GM21515 (cell line): Measurements from ENCODE around the gene ABCA13.

Experiments used
- ATAC-seq: cut with Tn5 transposase; IDR thresholded peaks from one replicate; pipeline ENCODE4 v1.9.1; 2021; ENCODE audit not compliant: unreplicated experiment

Gene ABCA13

GRCh38 chr7:48363174-48363573 is 191.9 kb downstream of the ABCA13 start:
- no peak for ATAC-seq

DNA sequence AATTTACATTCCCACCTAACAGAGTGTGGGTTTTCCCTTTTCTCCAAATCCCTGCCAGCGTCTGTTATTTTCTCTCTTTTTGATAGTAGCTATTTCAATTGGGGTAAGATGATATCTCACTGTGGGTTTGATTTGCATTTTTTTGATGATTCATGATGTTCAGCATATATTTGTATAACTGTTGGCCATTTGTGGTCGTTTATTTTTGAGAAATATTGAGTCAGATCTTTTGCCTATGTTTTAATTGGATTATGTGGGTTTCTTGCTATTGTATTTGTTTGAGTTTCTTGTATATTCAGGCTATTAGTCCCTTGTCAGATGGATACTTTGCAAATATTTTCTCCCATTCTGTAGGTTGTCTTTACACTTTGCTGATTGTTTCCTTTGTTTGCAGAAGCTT is 193.8 kb downstream of the ABCA13 start:
- no peak for ATAC-seq

DNA sequence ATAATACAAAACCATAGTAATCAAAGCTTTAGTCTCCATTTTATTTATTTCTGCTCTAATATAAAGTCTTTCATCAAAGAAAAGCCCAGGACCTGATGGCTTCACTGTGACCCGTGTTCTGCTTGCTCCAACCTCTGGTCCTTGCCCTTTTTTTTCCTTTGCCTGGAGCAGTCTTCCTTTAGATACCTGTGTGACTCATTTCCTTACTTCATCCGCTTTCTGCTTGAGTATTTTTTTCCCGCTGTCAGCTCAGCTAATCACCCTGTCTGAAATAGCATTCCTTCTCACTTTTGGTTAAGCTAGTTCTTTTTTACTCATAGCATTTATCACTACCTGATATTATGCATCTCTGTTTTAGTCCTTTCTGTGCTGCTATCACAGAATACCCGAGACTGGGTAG is 194.8 kb downstream of the ABCA13 start:
- ATAC-seq = no peak

DNA sequence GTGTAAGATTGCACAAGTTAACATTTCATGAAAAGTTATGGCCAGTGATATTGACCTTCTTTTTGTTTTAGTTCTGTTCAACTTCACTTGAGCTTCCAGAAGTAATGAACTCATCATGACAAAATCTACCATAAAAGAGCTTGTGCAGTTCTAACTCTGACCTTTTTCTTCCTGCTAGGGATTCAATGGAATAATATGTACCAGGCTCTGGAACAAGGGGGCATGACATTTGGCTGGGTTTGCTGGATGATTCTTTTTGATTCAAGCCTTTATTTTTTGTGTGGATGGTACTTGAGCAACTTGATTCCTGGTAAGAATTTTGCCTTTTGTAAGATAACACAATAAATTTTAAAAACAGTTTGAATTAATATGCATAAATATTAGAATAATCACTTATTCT is 205.0 kb downstream of the ABCA13 start:
- no peak for ATAC-seq

GRCh38 chr7:48380921-48381320 is 209.7 kb downstream of the ABCA13 start:
- no peak for ATAC-seq

DNA sequence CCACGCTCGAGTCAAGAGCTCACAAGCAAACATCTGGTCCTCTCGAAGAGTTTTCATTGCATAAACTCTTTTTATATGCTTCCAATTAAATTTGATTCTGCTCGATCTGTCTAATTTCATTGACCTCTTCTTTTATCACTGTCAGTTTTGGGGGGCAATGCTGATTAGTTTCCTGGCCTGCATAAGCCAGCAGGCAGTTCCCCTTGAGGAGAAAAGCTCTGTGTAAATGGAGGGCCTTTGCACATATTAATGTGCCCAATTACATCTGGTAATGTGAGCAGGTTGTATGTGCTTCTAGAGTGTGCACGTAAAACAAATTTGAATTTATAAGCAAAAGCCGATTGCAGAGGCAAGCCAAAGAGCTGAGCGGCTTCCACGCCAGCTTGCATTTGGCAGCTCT is 210.3 kb downstream of the ABCA13 start:
- ATAC-seq = no peak

- no peak for ATAC-seq
Measured at GRCh38 chr7:48384180-48384752, 213.0 kb downstream of the ABCA13 start.

DNA sequence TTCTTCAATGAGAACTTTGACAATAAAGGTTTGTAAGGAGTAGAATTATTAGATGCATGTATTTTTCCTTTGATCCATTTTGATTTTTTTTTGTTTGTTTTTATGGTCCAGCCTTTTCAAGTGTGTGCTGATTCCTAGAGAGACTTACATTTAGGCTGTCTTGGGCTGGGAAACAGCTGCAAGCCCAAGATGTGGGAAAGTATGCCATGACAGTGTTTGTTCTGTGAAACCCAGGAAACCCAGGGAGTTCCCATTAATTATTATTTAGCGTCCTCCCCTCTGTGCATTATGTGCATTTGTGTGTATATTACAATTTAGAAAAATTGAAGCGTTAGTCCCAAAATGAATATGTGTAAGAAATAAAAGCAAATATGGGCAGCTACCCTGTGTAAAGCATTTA is 216.7 kb downstream of the ABCA13 start:
- ATAC-seq = no peak

DNA sequence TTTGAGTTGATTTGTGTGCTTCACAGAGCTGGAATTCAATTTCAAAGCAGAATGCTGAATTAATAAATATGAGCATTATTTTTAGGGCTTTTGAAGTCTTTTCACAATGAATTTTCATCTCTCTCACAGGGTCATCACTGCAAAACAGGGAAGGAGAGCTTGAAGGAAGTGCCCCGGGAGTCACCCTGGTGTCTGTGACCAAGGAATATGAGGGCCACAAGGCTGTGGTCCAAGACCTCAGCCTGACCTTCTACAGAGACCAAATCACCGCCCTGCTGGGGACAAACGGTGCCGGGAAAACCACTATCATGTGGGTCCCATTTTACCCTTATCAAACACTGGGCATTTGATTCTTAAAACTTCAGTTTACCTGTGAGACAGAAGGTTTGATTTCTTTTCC is 217.7 kb downstream of the ABCA13 start:
- ATAC-seq = no peak

- no peak for ATAC-seq
Measured at GRCh38 chr7:48389977-48390376, 218.7 kb downstream of the ABCA13 start.

- ATAC-seq = no peak
Measured at GRCh38 chr7:48390388-48391327, 219.4 kb downstream of the ABCA13 start.

DNA sequence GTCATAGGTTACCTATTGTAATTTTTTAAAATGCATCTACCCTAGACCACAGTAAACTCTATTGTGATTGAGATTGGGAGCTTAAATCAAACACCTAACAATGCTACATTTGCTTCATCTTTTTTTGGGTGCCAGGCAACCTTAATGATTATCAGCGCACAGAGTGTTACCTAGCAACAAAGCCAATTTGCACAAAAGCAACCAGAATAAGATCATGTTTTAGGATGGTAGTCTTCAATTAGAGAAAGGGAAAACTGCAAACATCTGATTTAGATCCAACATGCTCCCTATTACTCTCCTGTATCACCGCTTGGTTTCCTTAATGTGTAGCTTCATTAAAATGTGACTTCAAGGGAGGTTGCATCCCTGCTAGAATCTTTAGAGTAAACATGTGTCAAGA is 226.9 kb downstream of the ABCA13 start:
- ATAC-seq = no peak

DNA sequence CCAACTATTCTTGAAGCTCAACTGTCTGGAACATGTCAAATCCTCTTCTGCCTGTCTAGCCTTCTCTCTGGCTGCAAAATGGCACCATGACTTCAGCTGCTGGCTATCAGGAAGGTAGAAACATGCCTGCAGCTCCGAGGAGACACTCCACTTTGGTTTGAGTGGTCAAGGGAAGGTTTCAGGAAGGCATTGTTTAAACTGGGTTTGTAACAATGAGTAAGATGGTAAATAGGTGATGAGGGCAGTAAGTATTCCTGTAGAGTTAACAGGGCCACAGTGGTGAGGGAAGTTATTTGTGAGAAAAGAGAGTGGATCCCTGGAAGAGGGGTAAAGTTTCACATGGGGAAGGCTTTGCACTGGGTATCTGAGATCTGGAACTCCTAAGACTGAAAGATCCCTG is 231.5 kb downstream of the ABCA13 start:
- ATAC-seq = no peak

- no peak for ATAC-seq
Measured at GRCh38 chr7:48408731-48409130, 237.5 kb downstream of the ABCA13 start.

GRCh38 chr7:48411619-48412018 is 240.4 kb downstream of the ABCA13 start:
- ATAC-seq = peak; percentile 58

DNA sequence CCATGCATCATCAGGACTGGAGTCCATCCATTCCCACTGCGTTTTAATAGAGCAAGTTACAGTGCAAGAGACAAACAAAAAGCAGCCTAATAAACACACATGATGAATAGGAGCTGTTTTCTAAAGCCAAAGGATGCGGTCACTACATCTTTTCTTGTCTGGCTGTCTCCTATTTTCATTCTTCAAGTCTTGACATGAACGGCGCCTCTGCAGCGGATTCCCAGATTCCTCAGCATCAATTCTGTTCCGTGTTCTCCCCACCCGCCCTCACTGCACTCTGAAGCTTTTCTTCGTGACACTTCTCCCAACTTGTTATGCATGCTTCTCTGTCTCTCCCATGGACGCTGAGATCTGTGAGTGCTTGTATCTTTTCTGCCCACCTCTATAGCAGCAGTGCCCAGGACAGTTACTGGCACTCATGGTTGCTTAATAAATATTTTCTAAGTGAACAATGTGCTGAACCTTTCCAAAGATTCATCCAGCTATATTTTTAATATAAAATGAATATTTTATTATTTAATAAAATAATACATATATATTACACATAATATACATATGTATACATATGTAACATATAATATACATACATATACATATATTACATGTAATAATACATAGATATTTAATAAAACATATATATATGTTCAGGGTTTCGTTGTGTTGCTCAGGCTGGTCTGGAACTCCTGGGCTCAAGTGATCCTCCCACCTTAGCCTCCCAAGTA is 242.9 kb downstream of the ABCA13 start:
- ATAC-seq = no peak

- ATAC-seq = no peak
Measured at GRCh38 chr7:48416327-48416908, 245.2 kb downstream of the ABCA13 start.

DNA sequence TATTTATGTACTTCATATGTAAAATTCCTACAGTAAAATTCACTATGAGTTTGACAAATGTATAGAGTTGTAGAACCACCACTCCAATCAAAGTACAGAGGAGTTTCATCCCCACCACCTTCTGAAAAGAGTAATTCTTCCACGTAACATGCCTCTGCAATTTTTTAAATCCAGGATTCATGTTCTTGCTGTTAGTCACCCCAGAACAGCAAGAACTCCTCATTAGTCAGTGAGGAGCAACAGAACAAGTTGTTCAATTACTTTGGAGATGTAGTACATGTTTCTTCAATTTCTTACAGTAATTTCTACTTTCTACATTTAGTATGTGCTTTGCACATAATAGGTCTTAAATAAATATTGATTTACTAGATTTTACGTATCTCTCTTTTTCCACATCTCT is 248.1 kb downstream of the ABCA13 start:
- ATAC-seq = no peak

DNA sequence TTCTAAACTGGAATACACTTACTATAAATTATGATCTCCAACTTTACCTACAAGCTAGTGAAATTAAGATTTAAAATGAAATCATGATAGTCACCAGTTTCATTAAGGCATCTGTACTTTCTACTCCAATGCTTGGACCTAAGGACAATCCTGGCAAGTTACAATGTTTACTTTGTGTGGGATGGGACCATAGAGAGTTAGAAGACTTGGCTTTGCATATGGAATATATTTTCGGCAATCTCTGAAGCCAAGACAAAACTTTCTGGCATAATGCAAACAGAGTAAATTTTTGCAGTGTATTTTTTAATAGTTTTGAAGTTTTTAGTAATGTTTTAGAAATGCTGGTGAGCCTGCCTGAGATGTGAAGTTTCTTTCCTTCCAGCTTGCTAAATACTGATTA is 248.9 kb downstream of the ABCA13 start:
- ATAC-seq = no peak

DNA sequence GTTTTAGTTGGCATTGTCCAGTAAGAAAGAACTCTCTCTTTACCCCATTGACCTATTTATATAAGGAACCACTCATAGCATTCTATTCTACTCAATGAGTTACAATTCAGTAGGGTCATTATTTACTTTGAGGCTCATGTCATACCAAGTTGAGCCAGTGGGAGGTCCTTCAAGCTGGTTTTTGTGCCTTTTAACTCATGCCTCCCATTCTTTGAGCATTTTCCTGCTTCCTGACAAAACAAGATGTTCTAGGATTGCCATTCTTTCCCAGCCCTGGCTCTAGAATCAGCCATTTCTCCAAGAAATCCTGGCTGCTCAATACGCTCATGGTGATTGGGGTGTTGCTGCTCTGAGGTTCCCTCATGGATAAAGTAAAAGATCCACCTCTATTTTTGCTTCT is 250.1 kb downstream of the ABCA13 start:
- no peak for ATAC-seq

DNA sequence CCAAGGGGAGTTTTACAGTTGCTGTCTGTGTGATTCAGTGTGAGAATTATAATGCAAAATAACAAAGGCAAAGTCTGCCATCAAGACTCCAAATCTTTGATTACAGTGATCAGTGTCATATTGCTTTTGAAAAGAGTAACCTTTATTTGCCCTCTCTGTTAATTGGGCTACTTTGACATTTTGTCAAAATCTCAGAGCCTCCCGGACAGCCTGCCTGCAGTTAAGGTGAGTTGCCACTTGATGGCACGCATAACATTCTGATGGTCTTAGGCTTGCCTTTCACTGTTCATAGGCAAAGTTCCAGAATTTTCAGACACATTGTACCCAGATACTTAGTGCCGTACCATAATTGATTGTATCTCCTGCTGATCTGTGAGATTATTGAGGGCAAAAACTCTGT is 253.5 kb downstream of the ABCA13 start:
- no peak for ATAC-seq
